Ramos (cell line): ENCODE results near the gene UBL4B.

ENCODE experiments used
- in situ Hi-C: fragments of 300-500 bp; cut with MboI; formaldehyde crosslinking; loops from one replicate; pipeline ENCODE4 v1.14.3; 2022; ENCODE audit warnings: low sequenced_read_pairs; ENCODE audit not compliant: unreplicated experiment

Gene UBL4B

DNA sequence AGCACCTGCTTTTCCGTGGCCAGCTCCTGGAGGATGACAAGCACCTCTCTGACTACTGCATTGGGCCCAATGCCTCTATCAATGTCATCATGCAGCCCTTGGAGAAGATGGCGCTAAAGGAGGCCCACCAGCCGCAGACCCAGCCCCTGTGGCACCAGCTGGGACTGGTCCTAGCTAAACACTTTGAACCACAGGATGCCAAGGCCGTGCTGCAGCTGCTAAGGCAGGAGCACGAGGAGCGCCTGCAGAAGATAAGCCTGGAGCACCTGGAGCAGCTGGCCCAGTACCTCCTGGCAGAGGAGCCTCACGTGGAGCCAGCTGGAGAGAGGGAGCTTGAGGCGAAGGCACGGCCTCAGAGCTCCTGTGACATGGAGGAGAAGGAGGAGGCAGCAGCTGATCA lies 413 bp downstream of the UBL4B start:
- in situ Hi-C loops = no loop called here

GRCh38 chr1:110113551-110113950 lies 1.3 kb downstream of the UBL4B start:
- in situ Hi-C loops = no loop called here

DNA sequence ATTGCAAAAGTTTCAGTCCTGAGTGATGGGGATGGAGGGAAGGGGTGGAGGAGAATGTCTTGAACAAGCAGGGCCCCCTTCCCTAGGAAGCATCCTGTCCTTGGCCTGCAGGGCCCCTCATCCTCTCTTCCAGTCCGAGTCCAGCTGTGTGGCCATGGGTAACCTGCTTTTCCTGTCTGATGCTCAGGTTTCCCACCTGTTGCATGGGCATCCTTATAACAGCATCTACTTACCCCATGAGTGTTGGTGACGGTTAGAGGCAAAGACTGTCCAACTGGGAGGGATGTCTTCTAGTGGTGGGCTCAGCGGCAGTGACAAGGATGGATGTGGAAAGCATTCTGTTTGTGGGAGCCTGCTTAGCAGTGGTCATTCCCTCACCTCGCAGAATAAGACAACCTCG lies 1.9 kb downstream of the UBL4B start:
- in situ Hi-C loops = no loop called here

- in situ Hi-C loops = no loop called here
Observed at GRCh38 chr1:110114784-110115183, 2.5 kb downstream of the UBL4B start.

GRCh38 chr1:110118636-110119396 lies 6.6 kb downstream of the UBL4B start:
- in situ Hi-C loops = no loop called here

DNA sequence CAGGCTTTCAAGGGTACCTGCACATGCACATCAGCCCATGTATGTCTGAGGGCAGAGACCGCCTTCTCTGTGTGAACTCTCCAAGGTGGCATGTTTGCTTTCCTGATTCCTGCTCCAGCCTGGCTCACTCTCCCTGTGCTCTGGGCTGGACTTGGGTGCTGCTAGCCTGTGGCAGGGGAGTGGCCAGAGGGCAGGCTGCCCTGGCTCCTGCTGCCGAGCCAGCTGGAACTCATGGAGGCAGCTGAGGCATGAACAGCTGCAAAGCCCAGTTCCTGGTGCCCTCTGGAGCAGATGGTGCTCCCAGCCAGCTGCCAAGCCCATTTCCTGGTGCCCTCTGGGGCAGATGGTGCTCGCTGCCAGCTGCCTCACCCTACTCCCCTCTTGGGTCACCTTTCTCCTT lies 7.6 kb downstream of the UBL4B start:
- in situ Hi-C loops = no loop called here

- in situ Hi-C loops = no loop called here
Observed at GRCh38 chr1:110120960-110121561, 8.8 kb downstream of the UBL4B start.

- in situ Hi-C loops = no loop called here
Observed at GRCh38 chr1:110123224-110123623, 11.0 kb downstream of the UBL4B start.

DNA sequence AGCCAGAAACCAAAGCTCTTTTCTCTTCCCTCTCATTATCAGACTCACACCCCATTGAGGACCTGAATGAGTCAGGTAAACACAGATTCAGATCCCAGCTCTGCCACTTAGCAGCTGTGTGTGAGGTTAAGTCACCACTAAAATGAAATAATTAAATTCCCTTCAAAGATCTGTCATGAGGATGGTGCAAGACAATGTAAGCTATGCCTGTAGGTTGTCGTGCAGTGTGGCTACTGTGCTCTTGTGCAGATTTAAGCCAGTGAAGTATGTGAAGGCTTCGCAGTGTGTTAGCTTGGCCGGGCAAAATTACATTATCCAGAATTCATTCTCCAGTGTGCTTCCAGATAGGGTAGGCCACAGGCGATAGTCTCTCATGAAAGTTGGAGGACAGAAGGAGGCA lies 13.6 kb downstream of the UBL4B start:
- in situ Hi-C loops = no loop called here

GRCh38 chr1:110130113-110130591 lies 17.9 kb downstream of the UBL4B start:
- in situ Hi-C loops = no loop called here

GRCh38 chr1:110130989-110131388 lies 18.7 kb downstream of the UBL4B start:
- in situ Hi-C loops = no loop called here

DNA sequence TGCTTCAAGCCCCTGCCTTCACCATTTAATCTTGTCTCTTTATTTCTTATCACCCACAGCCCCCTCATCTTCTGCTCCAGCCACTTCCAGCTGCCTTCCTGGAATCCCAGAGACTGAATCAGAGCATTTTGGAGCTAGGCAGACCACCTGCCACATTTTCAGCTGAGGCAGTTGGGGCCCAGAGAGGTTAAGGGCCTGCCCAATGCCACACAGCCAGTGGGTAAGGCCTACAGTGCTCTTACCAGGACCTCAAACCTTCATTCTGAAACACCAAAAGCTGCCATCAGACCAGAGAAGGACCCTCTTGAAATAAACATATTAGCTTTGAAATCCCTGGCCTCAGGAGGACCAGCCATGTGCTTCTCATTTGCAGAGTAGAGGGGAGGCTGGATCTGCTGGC lies 20.4 kb downstream of the UBL4B start:
- in situ Hi-C loops = no loop called here

DNA sequence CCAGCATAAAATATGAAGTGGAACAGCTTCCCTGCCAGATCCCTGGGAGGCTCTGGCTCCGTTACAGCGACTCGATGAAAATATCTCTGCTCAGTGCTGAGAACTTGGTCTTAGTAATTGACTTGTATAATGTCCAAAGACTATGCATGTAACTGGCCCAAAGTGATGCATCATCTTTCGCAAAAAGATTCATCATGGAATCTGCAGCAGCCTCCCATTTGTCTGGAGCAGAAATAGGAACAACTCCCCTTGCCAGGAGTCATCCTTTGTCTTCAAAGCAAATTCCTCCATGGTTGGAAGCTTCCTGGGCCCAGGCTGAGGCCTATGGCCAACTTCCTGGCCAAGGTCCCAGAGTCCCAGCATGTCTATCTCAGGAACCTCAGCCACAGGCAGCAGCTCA lies 21.2 kb downstream of the UBL4B start:
- in situ Hi-C loops = no loop called here

DNA sequence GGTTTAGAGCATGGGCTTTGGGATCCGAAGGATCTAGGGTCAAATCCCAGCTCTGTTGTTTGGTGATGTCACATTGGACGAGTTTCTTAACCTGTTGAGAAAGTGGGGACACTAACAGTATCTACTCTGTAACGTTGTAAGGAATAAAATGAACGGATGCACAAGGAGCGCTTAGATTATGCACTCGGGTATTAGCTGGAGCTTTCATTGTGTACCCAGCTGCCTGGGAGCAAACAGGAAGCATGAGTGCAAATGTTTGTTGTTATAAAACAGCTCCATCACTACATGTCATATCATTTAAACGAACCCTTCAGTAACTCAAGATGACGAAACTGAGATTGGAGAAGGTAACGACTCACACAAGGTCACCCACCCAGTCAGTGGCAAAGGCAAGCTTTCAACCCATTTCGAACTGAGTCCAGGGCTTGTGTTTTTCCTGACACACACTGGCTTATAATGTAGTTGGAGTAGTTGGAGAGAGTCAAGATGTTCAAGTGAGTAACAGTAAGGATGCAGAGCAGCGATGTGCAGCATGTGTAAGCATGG lies 21.9 kb downstream of the UBL4B start:
- in situ Hi-C loops = no loop called here

DNA sequence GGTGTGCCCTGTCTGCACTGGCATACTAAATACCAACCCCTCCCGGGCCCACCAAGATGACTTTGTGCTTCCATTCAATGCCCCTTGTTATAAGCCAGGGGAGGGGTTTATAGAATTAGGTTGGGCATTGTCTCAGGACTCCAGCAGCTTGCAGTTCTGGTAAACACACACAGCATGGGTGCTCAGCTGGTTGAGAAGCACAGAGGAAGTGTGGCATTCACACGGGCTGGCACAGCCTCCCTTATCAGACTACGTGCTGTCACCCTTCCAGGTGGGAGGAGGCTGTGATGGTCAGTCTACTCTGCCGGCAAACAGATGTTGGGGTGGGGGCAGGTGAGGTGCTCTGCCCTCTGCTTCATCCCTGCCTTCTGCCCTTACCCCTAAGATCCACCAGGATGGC lies 23.0 kb downstream of the UBL4B start:
- in situ Hi-C loops = no loop called here

- in situ Hi-C loops = no loop called here
Observed at GRCh38 chr1:110135666-110136065, 23.4 kb downstream of the UBL4B start.

GRCh38 chr1:110136911-110137310 lies 24.7 kb downstream of the UBL4B start:
- in situ Hi-C loops = no loop called here

- in situ Hi-C loops = no loop called here
Observed at GRCh38 chr1:110138956-110139355, 26.7 kb downstream of the UBL4B start.

- in situ Hi-C loops = no loop called here
Observed at GRCh38 chr1:110144366-110144765, 32.1 kb downstream of the UBL4B start.

- in situ Hi-C loops = no loop called here
Observed at GRCh38 chr1:110148961-110149360, 36.7 kb downstream of the UBL4B start.

GRCh38 chr1:110150330-110151174 lies 38.3 kb downstream of the UBL4B start, which contains the start of gene SLC6A17:
TSS of gene SLC6A17 (plus strand) at chr1:110150494. CDS start at chr1:110166930, 16,436 bp downstream.
- in situ Hi-C loops = no loop called here
